Ovary (tissue), 9 donors: ENCODE results near the gene BRAT1. TPM values are rescaled to one million over a fixed set of nuclear protein-coding genes. Genes with fewer than 3 reads are reported as not detected.

ENCODE experiments used
- DNase-seq, 5 donors: peaks; one replicate each; pipeline ENCODE4 v3.0.0-alpha.2; 2019 to 2020
- H3K27ac ChIP-seq, 2 donors: fragments of 200-600 bp; one replicate each; pipeline versions ENCODE4 v1.5.1 to v1.8.0; 2019 to 2022
- H3K27me3 ChIP-seq: fragments of 200-600 bp; one replicate; pipeline ENCODE4 v1.8.0; 2022
- H3K36me3 ChIP-seq: fragments of 200-600 bp; sonication (generic); one replicate; pipeline ENCODE4 v1.5.1; 2019
- H3K4me1 ChIP-seq: one replicate; pipeline ENCODE4 v1.8.1; 2013; ENCODE audit warnings: mild to moderate bottlenecking, moderate library complexity; ENCODE audit not compliant: insufficient read depth
- H3K4me3 ChIP-seq: fragments of 200-600 bp; sonication (generic); one replicate; pipeline ENCODE4 v1.5.1; 2017
- H3K9me3 ChIP-seq, 2 donors: fragments of 200-600 bp in 1 of 2; sonication (generic) in 1 of 2; one replicate each; pipeline versions ENCODE4 v1.5.1 to v1.8.1; 2013 to 2019; ENCODE audit warnings: mild to moderate bottlenecking in 1 of 2, moderate library complexity in 1 of 2
- EP300 ChIP-seq: sonication (generic); formaldehyde crosslinking; IDR thresholded peaks from one replicate; pipeline ENCODE4 v1.6.1; 2017; ENCODE audit warnings: antibody characterized with exemption
- POLR2A ChIP-seq: fragments of 450-650 bp; IDR thresholded peaks from one replicate; pipeline ENCODE4 v1.6.1; 2017; ENCODE audit warnings: antibody characterized with exemption, mild to moderate bottlenecking, moderate library complexity
- WGBS, 3 donors: extraction: QIAGEN DNeasy Blood & Tissue Kit in 1 of 3; methylation state at CpG; one replicate each; pipeline versions ENCODE4 v1.1.5 to v1.1.7; 2013 to 2017; 5-methylcytosine and 5-hydroxymethylcytosine counted together
- intact Hi-C, 4 donors: fragments of 100-400 bp; cut with DNase I; formaldehyde crosslinking; loops; one replicate each; pipeline versions ENCODE4 v1.11.0 to v1.15.1; 2022 to 2023
- polyA plus RNA-seq, 2 donors: library from polyadenylated mRNA; stranded (reverse); fragments of 200-250 nt in 1 of 2; fragments of 350-450 nt in 1 of 2; fragmentation: Illumina TruSeq in 1 of 2; extraction: RNeasy Lipid Tissue Mini Kit (QIAGEN cat#74804) in 1 of 2; gene quantifications; one replicate each; pipeline ENCODE4 v1.2.3, GENCODE V29; 2013 to 2014
- total RNA-seq, 7 donors: library from RNA; depleted of rRNA in 2 of 7; stranded (reverse); fragments of >200 nt in 2 of 7; fragmentation: NEBNext Ultra II Directional in 3 of 7; extraction: Animal tissue kit (Norgen Biotek cat#: 25700) in 3 of 7; gene quantifications; one replicate each; pipeline versions ENCODE4 v1.1.0 to v1.2.4, GENCODE V29; 2016 to 2023
- TF ChIP-seq, protein P1 (sequence below), 3 donors: fragments of 450-650 bp in 2 of 3; fragments of 200-600 bp in 1 of 3; IDR thresholded peaks; one replicate each; pipeline versions ENCODE4 v1.5.1 to v1.8.0; 2016 to 2022; ENCODE audit warnings: antibody characterized with exemption in 3 of 3, mild to moderate bottlenecking in 1 of 3
- donor health status: DM: no; HTN: no; CAD: no; lungs with moderate emphysema.
- donor health status: DM: no; HTN: no; CAD: no.
- donor health status: Bipolar disorder and iron deficiency.
- donor health status: DM: yes; HTN: yes; CAD: no.
- donor health status: DM: no; HTN: no; CAD: no.
- donor health status: DM: yes; HTN: yes; CAD: no.

The BRAT1 gene
- total and polyA plus RNA-seq, 9 donors, result 1.3 to 39.1 (median 30.2) TPM

- Histone ChIP-seq H3K4me3 (no peak overlapping the region), H3K27ac (no peak overlapping the region)
- WGBS, 3 donors, result 90 to 94% (median 93%) methylated on average over 13 to 14 of the region's 14 CpGs
These were observed 49.9 kb downstream of the BRAT1 start for GRCh38 chr7:2505401-2505800.

GRCh38 chr7:2504889-2505375, 50.4 kb downstream of the BRAT1 start:
- intact Hi-C loops, result no loop called here
- no peak overlapping the region for H3K27ac ChIP-seq
- no peaks in the 10 kb centered on the region for H3K27me3 ChIP-seq
- 86 to 95% (median 92%) methylated on average over 19 of the region's 19 CpGs for WGBS, 3 donors
- no peak for TF ChIP-seq EP300
- no peak for TF ChIP-seq POLR2A
- TF ChIP-seq, protein P1, sequence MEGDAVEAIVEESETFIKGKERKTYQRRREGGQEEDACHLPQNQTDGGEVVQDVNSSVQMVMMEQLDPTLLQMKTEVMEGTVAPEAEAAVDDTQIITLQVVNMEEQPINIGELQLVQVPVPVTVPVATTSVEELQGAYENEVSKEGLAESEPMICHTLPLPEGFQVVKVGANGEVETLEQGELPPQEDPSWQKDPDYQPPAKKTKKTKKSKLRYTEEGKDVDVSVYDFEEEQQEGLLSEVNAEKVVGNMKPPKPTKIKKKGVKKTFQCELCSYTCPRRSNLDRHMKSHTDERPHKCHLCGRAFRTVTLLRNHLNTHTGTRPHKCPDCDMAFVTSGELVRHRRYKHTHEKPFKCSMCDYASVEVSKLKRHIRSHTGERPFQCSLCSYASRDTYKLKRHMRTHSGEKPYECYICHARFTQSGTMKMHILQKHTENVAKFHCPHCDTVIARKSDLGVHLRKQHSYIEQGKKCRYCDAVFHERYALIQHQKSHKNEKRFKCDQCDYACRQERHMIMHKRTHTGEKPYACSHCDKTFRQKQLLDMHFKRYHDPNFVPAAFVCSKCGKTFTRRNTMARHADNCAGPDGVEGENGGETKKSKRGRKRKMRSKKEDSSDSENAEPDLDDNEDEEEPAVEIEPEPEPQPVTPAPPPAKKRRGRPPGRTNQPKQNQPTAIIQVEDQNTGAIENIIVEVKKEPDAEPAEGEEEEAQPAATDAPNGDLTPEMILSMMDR (IDR thresholded peaks at IDR 0.05), result no peak
- DNase-seq, result no peak
- H3K36me3 ChIP-seq, result no peaks in the 10 kb centered on the region
- no peaks in the 10 kb centered on the region for H3K4me1 ChIP-seq
- no peaks in the 10 kb centered on the region for H3K9me3 ChIP-seq
- H3K4me3 ChIP-seq, result no peak overlapping the region

More at GRCh38 chr7:2505401-2505800, 49.9 kb downstream of the BRAT1 start:
- Histone ChIP-seq H3K9me3 (no peaks in the 10 kb centered on the region), H3K4me1 (no peaks in the 10 kb centered on the region), H3K36me3 (no peaks in the 10 kb centered on the region), H3K27me3 (no peaks in the 10 kb centered on the region)
- intact Hi-C loops, result no loop called here
- DNase-seq, result no peak
- TF ChIP-seq POLR2A (no peak), EP300 (no peak)
- TF ChIP-seq, protein P1 (IDR thresholded peaks at IDR 0.05), result no peak

- intact Hi-C loops, result no loop called here
These were observed 51.0 kb downstream of the BRAT1 start for GRCh38 chr7:2504128-2504888.

GRCh38 chr7:2503056-2503941, 52.0 kb downstream of the BRAT1 start:
- TF ChIP-seq POLR2A, result no peak
- TF ChIP-seq, protein P1 (IDR thresholded peaks at IDR 0.05), result no peak
- TF ChIP-seq EP300, result no peak

More at GRCh38 chr7:2504128-2504888, 51.0 kb downstream of the BRAT1 start:
- no peaks in the 10 kb centered on the region for H3K36me3 ChIP-seq
- H3K27ac ChIP-seq, result no peak overlapping the region
- no peaks in the 10 kb centered on the region for H3K27me3 ChIP-seq
- no peaks in the 10 kb centered on the region for H3K9me3 ChIP-seq
- H3K4me3 ChIP-seq, result no peak overlapping the region
- 81 to 88% (median 85%) methylated on average over 18 to 21 of the region's 21 CpGs for WGBS, 3 donors
- no peak for DNase-seq
- TF ChIP-seq POLR2A (no peak), EP300 (no peak)
- TF ChIP-seq, protein P1 (IDR thresholded peaks at IDR 0.05), result no peak
- no peaks in the 10 kb centered on the region for H3K4me1 ChIP-seq

More at GRCh38 chr7:2503056-2503941, 52.0 kb downstream of the BRAT1 start:
- H3K27ac ChIP-seq, result no peak overlapping the region
- no peaks in the 10 kb centered on the region for H3K36me3 ChIP-seq
- intact Hi-C loops, result no loop called here
- 22 to 32% (median 23%) methylated on average over 25 of the region's 25 CpGs for WGBS, 3 donors
- no peaks in the 10 kb centered on the region for H3K27me3 ChIP-seq
- H3K4me3 ChIP-seq, result no peak overlapping the region
- H3K9me3 ChIP-seq, result no peaks in the 10 kb centered on the region
- H3K4me1 ChIP-seq, result no peaks in the 10 kb centered on the region
- DNase-seq, result no peak
